Cardiac atrium fibroblast (primary cell): ENCODE measurements around the gene NXF1. TPM values are rescaled to one million over a fixed set of nuclear protein-coding genes. Genes with fewer than 3 reads are reported as not detected.

ENCODE experiments used
- total RNA-seq: library from RNA; depleted of rRNA; stranded (reverse); fragments of >200 nt; gene quantifications from 2 replicates; pipeline ENCODE4 v1.2.3, GENCODE V29; 2015

NXF1 gene
- 19.3 and 20.2 TPM in 2 replicates for total RNA-seq

DNA sequence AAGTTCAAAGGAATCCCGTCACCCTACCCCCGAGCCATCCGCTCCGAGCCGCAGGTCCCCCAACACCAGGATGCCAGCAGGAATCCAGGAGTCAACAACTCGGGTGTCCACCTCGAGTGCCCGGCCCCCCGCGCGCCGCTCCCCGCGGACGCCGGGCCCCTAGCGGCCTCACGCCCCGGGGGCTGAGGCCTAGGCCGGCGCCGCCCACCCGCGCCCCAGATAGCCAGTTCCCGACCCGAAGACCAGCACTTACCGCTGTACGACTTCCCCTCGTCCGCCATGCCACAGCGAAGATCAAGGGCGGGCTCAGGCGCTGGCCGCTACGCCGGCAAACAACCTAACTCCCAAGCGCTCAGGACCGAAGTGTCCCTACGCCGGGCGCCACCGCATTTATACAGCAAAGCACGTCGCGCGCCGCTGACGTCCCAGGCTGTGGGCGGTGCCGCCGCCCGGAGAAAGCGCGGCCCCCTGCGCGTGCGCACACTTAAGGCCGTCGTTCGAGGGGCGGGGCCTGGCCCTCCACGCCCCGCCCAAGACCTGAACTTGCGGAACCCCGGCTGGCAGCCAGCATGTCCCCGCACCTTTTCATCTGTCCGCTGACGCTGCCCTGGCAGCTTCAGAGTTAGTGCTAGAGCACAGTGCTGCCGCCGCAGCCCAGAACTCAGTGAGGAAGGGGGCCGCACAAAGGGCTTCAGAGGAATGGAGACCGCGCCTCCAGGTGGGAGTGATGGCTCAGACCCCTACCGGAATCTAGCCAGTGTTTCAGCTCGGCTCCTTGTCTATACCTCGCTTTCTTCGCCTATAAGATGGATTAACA, at the start of gene NXF1:
NXF1 (minus strand) TSS at position 365 of the 817 bp plus-strand sequence; CDS start at position 281, 84 bp downstream.

DNA sequence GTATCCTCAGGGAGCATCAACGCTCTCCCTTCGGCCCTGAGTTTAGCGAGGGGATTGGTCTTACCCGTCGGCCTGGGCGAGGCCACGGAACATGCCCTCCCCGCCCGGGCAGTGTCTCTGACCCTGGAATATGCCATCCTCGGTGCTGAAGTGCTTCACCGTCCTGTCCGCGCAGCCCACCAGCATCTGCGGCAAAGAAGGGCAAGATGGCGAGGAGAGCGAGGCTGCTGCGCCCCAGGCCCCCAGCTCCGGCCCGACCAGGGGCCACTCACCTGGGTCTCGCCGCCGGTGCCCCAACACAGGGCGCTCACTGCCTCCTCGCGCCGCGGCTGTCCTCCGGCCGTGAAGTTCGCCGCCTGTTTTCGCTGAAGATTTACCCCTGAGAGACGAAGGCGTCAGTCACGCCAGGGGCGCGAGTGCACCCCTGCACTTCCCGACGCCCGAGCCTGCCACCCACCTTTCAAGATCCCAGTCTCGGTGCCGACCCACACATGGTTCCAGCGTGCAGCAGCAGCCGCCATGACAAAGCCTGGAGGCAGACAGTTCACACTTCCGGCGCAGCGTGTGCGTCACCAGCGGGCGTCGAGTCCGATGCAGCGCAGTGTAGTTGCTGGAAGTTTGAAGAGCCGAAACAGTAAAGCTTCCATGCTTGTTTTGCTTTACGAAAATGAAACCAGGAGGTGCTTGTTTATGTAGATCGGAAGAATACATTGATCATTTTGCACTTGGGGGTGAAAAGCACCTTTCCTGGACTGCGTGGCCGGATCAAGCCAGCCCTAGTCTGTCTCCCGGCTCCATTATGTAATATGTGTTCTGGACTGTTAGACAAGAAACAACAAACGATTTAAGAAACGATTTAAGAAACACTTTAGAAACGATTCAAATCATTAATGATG, 34.1 kb upstream of the NXF1 start, which contains the start of gene WDR74:
WDR74 (minus strand) TSS at position 541 of the 896 bp plus-strand sequence; CDS start at position 521, 20 bp downstream.

DNA sequence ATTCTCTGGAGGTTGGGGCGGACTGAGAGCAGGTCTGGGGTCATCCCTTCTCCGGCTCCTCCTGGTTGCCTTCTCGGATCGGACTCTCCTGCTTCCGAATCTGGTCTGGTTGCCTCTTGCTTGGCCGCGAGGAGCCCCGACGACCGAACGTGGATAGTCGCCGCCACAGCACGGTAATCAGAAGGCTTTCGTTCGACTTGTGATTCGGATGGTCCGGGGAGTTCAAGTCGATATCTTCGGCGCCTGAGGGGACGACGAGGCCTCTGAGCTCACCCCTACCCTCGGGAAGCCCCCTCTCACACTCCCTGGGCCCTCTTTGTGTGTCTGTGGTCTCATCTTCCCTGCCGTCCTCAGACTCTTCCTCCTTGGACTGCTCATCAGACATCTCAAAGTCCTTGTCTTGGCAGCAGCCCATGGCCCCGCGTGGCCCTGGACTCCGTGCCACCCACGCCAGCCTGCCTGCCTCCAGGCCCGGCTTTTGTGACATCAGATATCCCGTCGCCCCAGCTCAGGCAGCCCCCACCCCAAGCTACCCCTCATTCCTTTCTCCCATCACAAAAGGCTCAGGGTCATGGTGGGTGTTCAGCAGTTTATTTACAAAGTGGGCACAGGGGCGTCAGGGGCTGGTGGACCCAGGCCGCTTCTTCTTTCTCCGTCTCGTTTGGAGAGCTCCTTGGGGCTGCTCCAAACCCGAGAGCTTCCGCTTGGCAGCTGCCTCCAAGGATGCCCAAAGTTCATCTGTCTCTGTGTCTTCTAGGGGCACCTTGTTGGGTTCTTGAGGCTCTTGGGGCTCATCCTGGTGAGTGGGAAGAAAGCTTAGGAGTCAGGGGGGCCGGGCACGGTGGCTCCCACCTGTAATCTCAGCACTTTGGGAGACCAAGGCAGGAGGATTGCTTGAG, 27.3 kb upstream of the NXF1 start, which contains the start of gene TEX54:
TEX54 (minus strand) TSS at position 506 of the 899 bp plus-strand sequence.

DNA sequence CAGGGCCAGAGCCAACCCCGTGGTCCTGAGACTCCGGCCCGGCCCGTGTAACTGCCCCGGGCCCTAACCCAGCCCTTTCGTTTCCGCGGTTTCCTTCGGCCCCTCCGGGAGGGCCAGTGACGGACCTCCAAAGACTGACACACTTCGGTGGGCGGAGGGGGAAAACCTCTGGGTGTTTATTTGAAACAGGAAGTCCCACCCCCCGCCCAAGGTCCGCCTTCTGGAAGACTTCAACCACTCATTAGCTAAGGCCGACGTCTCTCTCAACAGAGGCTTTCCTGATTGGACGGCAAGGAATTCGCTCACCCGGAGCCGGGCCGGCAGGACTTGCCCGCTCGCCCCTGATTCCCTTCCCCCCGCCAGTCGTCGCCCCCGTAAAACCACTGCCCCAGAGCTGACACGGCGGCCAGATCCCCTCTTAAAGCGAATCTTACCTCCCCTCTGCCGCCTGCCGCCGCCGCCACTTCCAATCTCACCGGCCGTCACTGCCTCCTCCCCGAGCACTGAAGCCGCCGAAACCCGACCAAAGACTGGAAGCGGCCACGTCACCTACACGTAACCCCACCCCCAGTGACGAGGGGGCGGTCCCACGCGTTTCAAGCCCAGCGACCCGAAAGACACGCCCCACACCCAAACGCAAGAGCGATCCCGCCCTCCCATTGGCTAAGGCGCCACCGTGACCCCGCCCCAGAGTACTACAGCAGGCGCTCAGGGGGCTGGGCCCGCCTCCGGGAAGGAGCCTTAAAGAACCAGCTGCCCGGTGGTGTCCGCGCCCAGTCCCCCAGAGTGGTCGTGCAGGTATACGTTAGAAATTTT, 26.5 kb upstream of the NXF1 start, which contains the start of gene STX5:
STX5 (minus strand) TSS at position 532 of the 816 bp plus-strand sequence. CDS start 808 bp downstream, outside the sequence.

DNA sequence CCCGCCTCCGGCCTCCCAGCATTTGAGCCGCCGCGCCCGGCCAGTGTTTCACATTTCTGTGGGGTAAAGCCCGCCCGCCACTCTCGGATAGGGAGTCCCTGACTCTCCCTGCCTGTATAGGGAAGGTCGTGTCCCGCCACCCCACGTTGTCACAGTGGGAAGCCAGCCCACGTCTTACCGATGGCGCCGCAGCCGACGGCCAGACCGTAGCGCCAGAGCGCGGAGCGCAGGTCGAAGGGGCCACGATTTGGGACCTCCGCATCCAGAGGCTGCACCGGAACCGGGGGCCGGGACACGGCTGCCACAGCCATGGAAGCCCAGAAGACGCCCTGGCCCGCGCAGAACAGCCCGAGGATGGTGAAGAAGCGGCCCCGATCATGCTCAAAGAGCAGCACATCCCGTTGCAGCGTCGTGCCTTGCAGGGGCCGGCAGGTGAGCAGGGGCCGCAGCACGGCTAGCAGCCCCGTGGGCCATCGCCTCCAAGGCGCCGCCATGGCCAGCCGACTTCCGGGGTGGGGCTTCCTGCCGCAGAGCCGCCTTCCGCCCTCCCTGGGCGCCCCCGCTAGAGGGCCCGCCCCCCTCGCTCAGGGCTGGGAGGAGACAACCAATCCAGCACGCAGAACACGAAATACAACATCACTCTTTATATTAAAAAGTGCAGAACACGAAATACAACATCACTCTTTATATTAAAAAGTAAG, 13.6 kb downstream of the NXF1 start, which contains the start of gene TMEM223:
TMEM223 (minus strand) TSS at position 506 of the 701 bp plus-strand sequence; CDS start at position 494, 12 bp downstream.

DNA sequence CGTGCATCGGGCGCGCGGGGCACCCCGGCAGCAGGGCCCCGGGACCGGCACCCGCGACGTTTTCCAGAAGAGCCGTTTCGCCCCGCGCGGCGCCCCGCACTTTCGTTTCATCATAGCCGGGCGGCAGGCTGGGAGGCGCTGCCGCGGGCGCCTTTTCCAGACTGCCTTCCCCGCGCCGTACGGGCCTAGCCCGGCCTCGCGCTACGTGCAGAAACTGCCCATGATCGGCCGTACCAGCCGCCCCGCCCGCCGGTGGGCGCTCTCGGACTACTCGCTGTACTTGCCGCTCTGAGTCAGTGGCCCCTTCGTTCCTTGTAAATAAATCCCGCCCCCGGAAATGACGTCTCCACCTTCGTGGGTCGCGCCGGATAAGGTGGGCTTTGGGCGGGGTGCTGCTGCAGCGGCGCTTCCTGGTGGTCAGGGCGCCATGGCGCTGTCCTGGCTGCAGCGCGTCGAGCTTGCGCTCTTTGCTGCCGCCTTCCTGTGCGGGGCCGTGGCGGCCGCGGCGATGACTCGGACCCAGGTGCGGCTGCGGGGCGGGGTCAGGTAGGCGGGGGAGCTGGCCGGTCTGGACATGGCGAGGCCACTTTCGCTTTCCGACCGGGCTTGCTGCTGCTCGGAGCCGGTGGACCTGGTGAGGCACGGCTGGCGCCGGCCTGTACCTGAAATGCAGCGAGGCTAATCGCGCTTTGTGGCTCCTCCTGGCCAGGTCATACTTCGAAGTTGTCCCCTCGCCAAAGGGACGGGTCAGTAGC, 18.1 kb downstream of the NXF1 start, which contains the start of gene TMEM179B:
TMEM179B (plus strand) TSS at position 398 of the 755 bp plus-strand sequence; CDS start at position 428, 30 bp downstream.

DNA sequence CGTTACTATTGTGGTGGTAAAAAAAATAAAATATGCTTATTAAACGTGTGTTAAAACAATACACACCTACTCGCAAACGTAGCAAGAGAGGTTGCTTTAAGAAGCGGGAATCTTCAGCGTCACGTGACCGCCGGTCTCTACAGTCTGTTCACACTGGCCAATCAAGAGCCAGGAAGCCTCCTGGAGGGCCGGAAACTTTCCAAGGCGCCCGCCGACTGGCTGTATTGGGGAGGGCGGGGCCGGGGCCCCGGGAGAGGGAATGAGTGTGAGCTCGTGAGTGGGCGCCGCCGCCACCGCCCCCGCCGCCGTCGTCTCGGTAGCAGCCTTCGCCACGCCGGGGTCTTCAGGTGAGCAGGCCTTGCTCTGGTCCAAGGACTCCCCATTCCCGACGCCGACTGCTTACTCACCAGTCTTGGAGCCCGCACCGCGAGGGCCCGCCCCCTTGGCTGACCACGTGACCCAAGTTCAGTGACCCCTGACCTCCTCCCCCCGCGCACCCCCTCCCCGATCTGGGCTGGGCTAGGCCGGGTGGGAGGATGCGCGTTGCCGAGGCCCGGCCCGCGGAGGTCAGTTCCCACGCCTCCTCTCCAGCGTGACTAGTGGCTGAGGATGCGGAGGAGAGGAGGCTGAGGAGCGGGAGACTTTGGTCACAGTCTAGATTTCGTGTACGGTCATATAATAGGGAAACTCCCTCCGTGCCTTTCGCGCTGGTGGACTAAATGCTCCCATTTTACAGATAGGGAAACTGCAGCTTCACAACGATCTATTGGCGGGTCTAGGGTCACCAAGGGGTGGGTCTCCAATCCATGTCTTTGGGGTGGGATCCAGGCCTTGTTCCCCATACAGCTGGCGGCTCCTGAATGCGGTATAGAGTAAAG, 33.9 kb downstream of the NXF1 start, which contains the start of gene TAF6L:
TAF6L (plus strand) TSS at position 253 of the 878 bp plus-strand sequence. CDS start 4,388 bp downstream, outside the sequence.

DNA sequence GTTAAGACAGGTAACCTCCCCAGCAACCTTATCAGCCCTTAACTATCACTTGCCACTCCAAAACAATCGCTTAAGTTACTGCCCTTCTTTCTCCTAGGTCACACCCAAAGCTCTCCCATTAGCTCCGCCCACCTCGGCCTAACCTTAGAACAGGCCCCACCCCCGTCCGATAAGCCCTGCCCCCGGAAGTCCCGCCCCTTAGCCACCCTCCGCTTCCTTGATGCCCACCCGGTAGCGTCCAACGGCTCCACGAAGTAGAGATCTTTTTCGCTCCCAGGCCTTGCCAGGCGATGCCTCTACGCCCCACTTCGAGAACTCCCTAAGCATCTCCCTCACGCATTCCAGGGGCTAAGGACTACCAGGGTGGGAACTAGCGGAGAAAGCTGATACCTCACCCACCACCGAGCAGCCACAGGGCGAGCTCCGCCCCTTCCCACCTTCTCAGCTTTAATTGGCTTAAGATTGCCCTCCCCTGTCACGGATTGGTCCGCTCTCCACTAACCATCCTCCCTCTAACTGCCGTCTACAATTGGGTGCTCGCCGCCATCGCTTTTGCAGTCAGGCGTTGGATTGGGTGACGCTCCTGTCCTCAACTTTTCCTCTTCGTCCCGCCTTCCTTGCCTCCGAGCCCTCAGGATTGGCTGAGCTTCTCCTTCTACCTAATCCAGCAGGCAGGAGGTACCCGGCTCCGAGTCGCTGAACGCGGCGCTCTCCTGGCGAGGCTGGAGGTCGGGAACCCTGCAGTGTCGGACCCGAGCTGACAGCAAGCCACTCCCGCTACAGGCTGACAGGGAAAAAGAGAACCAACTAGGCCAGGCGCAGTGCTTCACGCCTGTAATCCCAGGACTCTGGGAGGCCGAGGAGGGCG, 51.3 kb downstream of the NXF1 start, which contains the start of gene ZBTB3:
ZBTB3 (minus strand) TSS at position 425 of the 868 bp plus-strand sequence. CDS start 496 bp downstream, outside the sequence.

Other genes starting within 250 kb of the NXF1 start
- gene EEF1G, start 231.5 kb downstream of the NXF1 start, total RNA-seq: 2,078 and 2,099 TPM in 2 replicates
- gene TUT1, start 213.9 kb downstream of the NXF1 start, total RNA-seq: 6.9 and 12.0 TPM in 2 replicates
- 72.6 and 86.1 TPM in 2 replicates for gene MTA2, start 203.6 kb downstream of the NXF1 start, total RNA-seq
- 25.8 and 43.1 TPM in 2 replicates for gene EML3, start 192.7 kb downstream of the NXF1 start, total RNA-seq
- 9.2 and 24.7 TPM in 2 replicates for gene ROM1, start 192.2 kb downstream of the NXF1 start, total RNA-seq
- 24.9 and 44.4 TPM in 2 replicates for gene B3GAT3, start 183.5 kb downstream of the NXF1 start, total RNA-seq
- 314 and 339 TPM in 2 replicates for gene GANAB, start 158.8 kb downstream of the NXF1 start, total RNA-seq
- 27.1 and 27.7 TPM in 2 replicates for gene INTS5, start 152.1 kb downstream of the NXF1 start, total RNA-seq
- 57.8 and 68.1 TPM in 2 replicates for gene C11orf98, start 140.2 kb downstream of the NXF1 start, total RNA-seq
- 1.4 and 7.5 TPM in 2 replicates for gene CSKMT, start 140.1 kb downstream of the NXF1 start, total RNA-seq
- gene UQCC3, start 133.8 kb downstream of the NXF1 start, total RNA-seq: 6.0 and 8.3 TPM in 2 replicates
- gene LBHD1, start 133.2 kb downstream of the NXF1 start, total RNA-seq: 1.1 and 5.2 TPM in 2 replicates
- gene UBXN1, start 126.4 kb downstream of the NXF1 start, total RNA-seq: 71.9 and 88.5 TPM in 2 replicates
- gene LRRN4CL, start 115.9 kb downstream of the NXF1 start, total RNA-seq: 0.72 and 1.5 TPM in 2 replicates
- gene BSCL2, start 98.0 kb downstream of the NXF1 start, total RNA-seq: 29.8 and 44.4 TPM in 2 replicates
- gene GNG3, start 97.8 kb downstream of the NXF1 start, total RNA-seq: not detected in 2 replicates
- 4.9 and 20.2 TPM in 2 replicates for gene HNRNPUL2, start 78.0 kb downstream of the NXF1 start, total RNA-seq
- gene TTC9C, start 77.0 kb downstream of the NXF1 start, total RNA-seq: 15.7 and 16.1 TPM in 2 replicates
- gene ZBTB3, start 51.3 kb downstream of the NXF1 start, total RNA-seq: 6.5 and 7.6 TPM in 2 replicates
- gene POLR2G, start 43.9 kb downstream of the NXF1 start, total RNA-seq: 61.4 and 68.5 TPM in 2 replicates
- 10.7 and 11.7 TPM in 2 replicates for gene TAF6L, start 34.0 kb downstream of the NXF1 start, total RNA-seq
- gene TMEM179B, start 18.0 kb downstream of the NXF1 start, total RNA-seq: 77.8 and 83.1 TPM in 2 replicates
- 18.6 and 31.2 TPM in 2 replicates for gene TMEM223, start 13.4 kb downstream of the NXF1 start, total RNA-seq
- gene STX5, start 26.6 kb upstream of the NXF1 start, total RNA-seq: 57.0 and 62.5 TPM in 2 replicates
- gene TEX54, start 27.4 kb upstream of the NXF1 start, total RNA-seq: not detected in 2 replicates
- 20.4 and 50.1 TPM in 2 replicates for gene WDR74, start 34.1 kb upstream of the NXF1 start, total RNA-seq
- gene SLC3A2, start 75.5 kb upstream of the NXF1 start, total RNA-seq: 153 and 162 TPM in 2 replicates
- gene CHRM1, start 115.9 kb upstream of the NXF1 start, total RNA-seq: not detected in 2 replicates
- not detected in 2 replicates for gene SLC22A6, start 179.5 kb upstream of the NXF1 start, total RNA-seq
- not detected in 2 replicates for gene SLC22A8, start 210.4 kb upstream of the NXF1 start, total RNA-seq